GM19395 (cell line): ENCODE data around the gene LSP1.

Experiments
- ATAC-seq: cut with Tn5 transposase; IDR thresholded peaks from one replicate; pipeline ENCODE4 v1.9.1; 2021; ENCODE audit warnings: mild to moderate bottlenecking, moderate library complexity; ENCODE audit not compliant: unreplicated experiment

LSP1 gene

DNA sequence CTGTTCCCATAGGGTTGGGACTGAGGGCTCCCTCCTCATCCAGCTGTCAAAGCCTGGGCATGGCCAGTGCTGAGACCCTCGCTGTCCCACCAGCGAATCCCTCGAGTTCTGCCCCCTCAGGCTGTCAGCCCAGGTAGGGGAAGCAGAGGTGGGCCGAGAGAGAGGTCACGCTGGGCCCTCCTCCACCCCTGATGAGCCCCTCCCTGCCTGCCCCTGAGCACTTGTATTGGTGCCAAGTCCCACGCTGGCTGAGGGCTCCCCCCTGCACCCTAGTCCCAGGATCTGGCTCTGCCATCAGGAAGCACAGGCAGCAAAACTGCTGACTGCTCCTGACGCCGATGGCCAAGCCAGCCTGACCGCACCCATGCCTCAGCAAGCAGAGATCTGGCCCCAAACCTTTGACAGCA is 35.5 kb downstream of the LSP1 start:
- no peak for ATAC-seq

DNA sequence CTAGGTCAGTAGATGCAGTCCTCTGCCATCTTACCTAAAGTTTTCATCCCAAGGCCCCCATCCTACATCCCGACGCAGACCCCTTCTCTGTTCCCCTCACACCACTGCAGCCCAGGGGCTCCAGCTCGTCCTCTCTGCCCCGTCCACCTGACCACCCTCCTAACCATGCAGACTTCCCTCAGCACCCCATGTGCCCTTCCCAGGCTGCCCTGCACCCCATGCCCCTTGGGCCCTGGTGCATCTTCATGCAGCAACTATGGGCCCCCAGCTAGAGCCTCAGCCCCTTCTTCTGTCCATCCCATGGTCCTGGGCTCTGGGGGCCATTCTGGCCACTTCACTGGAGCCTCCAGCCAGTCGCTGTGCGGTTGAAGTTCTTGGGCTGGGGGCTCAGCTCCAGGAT is 35.9 kb downstream of the LSP1 start:
- ATAC-seq = no peak

DNA sequence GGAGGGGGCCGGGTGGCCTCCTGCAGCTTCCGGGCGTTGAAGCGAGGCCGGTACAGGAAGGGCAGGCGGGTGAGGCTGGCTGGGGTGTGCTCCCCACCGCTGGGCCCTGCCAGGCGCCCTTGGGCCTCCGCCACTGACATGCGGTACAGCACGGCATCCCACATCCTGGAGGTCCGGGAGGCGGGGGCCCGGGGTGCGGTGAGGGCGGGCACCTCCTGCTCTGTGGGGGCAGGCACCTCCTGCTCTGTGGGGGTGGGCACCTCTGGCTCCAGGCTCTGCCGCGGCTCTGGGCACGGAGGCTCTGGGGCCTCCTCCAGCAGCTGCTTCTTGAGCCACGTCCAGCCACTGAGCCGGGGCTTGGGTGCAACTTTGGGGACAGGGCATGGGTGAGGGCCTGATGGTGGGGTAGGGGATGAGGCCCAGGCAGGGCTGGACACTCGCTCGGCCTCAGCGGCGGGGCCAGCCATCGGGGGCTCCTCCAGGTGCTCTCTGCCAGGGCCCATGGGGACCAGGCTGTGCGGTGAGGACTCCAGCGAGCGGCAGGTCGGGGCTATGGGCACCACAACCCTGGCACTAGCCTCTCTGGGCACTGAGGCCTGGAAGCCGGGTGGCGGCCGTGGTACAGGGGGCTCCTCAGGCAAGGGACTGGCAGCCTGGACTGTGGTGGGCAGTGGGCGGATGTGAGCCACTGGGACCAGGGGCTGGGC is 36.5 kb downstream of the LSP1 start:
- no peak for ATAC-seq

DNA sequence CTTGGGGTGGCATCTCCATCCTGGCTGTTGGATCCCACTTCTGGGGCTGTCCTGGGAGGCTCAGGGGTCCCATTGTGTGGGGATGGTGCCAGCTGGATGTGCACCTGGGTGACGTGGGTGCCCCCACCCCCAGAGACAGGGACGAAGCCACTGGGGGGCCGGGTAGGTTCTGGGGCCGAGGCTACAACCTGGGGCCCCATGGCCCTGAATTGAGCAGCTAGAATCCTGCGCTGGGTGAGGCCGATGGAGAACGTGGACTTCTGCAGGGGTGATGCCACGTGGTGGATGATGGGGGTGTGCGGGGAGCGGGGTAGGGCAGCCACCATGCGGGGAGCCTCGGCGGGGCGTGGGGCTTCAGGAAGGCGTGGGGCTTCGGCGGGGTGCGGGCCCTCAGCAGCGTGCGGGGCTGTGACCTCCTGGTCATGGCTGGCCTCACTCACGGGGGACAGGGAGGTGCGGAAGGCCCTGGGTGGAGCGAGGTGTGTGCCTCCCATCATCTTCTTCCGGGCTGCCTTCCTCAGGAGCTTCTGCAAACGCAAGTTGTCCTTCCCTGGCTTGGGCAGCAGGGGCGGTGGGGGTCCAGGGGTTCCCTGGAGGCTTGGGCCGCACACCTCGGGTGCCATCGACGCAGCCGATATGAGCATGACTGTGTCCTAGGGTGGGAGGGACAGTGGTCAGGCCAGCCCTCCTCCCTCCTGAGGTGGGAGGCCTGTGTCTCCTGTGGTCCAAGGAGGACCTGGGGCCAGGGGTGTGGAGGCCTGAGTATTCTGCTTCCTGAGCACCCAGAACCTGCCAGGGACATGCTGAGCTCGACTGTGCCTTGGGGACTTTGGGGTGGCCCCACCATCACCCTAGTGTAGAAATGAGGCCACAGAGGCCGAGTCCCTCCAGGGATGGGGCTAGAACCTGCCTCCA is 37.3 kb downstream of the LSP1 start:
- no peak for ATAC-seq

DNA sequence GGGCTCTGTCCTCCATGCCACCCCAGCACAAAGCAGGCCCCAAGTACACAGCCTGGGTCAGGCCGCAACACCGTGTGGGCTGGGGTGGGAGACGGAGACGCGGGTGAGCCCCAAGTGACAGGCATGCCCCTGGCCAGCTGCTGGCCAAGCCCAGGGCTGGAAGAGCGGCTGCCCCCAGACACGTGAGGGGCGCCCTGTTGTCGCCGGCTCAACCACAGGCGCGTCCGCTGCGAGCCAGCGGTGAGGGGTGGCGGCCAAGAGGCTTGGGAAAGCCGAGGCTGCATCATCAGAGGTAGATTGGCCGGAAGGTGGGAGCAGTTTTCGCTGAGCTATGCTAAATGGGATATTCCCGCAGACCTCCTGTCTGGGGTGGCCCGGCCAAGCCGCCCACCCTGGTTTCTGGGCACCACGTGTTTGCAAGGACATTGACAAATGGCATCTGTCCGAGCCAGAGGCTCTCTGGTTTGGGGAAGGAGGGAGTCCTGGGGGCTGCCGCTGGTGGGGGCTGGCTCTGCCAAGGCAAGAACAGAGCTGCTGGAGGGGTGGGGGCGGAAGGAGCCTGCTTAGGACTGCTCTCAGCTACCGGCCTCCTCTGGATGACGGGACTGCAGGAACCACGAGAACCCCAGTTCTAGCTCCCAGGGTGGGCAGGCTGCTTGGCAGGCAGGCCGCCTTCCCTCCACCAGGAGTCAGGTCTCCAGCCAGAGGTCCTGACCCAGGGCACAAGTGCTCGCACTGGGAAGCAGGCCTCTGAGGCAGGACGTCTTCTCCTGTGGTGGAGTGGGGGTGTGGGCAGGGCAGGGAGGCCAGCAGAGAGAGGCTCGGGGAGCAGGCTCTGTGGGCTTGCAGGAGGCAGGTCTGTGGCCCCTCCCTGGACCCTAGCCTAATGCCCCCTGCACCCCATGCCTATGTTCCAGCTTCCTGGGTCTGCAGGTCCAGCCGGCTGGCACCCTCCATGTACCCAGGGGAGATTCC is 38.3 kb downstream of the LSP1 start:
- no peak for ATAC-seq

DNA sequence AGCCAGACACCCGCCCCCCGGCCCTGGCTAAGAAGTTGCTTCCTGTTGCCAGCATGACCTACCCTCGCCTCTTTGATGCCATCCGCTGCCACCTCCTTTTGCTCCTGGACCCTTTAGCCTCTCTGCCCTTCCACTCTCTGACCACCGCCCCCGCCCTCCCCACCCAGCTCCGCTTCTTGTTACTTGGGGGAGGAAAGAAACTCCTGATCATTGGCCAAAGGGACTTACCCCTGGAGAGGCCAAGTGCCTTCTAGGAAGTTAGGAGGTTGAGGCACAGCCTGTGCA is 38.9 kb downstream of the LSP1 start, which contains the start of gene PRR33:
TSS of gene PRR33 (minus strand) at position 65 of the 285 bp plus-strand sequence. CDS start 1,311 bp downstream, outside the sequence.
- no peak for ATAC-seq

DNA sequence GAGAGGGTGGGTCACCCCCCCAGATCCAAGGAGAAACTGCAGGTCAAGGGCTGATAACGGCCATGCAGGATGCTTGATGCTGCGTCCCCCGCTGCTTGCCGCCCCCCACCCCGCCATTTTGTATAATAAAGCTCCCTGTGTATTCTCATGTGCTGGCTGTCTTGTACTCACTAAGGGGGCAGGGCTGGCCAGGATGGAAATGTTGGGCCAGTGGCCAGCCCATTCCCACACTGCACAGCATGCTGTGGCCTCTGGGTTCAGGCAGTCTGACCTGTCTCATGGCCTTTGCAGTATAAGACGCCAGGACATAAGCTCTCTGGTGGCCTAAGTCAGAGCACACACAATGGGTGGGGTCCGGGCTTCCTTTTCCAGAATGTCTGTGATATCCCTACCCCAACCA is 39.2 kb downstream of the LSP1 start:
- ATAC-seq = no peak

DNA sequence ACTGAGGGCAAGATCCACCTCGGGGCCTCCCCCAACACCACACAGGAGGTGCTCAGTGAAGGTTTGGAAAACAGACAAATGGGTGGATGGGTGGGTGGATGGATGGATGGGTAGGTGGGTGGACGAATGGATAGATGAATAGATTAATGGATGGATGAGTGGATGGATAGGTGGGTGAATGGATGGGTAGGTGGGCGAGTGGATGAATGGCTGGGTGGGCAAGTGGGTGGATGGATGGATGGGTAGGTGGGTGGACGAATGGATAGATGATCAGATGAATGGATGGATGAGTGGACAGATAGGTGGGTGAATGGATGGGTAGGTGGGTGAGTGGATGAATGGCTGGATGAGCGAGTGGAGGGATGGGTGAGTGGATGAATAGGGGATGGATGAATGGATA is 39.7 kb downstream of the LSP1 start:
- no peak for ATAC-seq

DNA sequence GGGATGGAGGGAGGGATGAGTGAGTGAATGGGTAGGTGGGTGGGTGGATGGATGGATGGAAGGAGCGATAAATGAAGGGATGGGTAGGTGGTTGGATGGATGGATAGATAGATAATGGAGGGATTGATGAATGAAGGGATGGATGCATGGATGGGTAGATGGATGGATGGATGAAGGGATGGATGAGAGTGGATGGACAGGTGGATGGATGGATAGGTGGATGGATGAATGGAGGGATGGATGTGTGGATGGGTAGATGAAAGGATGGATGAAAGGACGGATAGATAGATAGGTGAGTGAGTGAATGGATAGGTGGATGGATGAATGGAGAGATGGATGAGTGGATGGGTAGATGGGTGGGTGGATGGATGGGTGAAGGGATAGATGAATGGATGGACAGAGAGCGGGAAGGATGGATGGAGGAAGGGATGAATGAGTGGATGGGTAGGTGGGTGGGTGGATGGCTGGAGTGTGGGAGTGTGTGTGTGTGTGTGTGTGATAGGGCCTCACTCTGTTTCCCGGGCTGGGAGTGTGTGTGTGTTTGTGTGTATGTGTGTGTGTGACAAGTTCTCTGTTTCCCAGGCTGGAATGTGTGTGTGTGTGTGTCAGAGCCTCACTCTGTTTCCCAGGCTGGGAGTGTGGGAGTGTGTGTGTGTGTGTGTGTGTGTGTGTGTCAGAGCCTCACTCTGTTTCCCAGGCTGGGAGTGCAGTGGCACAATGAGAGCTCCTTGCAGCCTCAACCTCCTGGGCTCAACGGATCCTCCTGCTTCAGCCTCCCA is 40.9 kb downstream of the LSP1 start:
- no peak for ATAC-seq

DNA sequence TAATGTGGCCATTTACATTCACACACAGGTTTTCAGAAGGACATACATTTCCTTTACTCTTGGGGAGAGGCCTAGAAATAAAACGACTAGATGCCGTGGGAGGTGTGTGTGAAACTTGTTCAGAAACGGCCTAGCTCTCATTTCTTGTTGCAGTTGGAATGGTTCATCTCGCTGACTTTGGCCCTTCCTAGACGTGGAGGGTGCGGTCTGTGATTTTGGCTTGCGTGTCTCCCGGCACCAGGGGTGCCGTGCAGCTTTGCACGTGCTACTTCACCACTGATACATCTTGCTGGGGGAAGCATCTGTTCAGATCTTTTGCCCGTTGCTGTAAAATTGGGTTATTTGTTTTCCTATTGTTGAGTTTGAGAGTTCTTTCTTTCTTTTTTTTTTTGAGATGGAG is 41.9 kb downstream of the LSP1 start:
- no peak for ATAC-seq

DNA sequence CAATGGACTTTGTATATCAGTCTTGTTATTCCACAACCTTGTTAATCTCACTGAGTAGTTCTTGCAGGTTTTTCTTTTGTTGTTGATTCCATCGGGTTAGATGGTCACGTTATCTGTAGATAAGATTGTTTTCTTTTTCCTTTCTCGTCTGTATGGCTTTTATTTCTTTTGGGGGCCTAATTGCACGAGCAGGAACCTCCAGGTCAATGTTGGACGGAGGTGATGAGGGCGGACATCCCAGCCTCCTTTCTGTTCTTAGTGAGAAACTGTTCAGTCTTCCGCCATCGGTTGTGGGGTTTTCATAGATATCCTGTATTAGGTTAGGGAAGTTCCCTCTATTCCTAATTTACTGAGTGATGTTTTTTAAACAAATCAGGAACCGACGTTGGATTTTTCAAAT is 43.6 kb downstream of the LSP1 start:
- ATAC-seq = no peak

DNA sequence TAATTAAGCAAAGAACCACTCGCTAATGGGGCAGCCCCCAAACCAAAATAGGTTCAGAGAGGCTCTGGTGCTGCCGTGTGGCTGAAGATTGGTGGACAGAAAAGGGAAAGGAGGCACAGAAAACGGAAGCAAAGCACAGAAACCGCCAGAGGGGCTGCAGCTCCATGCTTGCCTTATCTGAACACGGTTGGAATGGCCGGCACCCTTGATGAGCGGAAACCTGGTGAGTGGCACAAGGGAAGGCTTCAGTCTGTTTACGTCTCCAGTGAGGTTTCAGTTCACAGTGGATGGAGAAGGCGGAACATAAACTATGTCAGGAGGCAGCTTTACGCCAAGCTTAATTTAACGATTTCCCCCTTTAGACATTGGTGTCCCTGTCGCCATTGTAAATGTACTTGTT is 44.0 kb downstream of the LSP1 start:
- ATAC-seq = no peak

DNA sequence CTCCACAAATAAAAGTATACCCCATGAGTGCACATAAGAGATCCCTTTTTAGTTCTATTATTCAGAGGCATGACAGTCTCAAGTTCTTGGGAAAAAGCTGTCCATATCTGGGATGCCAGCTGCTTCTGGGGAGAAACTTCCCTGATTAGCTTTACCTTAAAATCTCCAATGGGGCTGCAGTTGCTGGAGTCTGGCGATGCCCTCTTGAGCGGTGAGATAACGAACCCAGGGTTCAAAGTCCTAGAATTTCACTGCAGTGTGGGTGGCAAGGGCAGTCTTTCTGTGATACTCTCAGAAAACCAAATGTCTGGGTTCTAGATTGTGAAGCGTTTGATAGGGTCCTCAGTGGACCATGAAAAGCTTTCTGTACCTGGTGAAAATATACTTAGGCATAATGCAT is 46.2 kb downstream of the LSP1 start:
- no peak for ATAC-seq

DNA sequence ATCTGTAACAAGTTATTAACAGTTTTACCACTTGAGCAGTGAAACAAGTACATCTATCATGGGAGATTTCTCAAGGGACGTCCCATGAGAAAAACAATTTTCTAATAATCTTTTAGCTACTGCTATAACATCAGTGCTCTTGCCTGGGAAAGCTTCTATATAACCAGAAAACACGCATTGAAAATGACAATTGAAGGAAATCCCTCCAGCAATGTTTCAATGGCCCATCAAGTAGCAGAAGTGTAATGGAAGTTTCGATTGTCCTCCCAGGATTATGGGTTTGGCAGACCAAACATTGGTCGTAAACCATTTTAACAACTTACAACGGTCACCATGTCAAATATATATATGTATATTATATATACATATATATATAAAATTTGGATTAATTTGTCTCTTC is 46.8 kb downstream of the LSP1 start:
- no peak for ATAC-seq

DNA sequence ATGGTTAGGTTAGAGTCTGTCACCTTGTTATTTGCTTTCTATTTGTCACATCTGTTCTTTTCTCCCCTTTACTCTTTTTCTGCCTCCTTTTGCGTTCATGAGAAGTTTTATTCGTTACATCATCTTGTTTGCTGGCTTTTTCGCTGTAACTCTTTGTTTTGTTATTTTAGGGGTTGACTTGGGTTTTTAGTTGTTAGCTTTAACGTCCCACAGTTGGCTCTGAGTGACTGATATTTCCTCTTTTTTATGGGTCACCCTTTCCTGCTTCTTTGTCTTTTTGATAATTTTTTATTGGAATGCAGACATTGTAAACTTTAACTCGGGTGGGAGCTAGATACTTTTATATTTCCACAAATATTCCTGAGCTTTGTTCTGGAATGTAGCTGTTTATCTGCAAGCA is 53.3 kb downstream of the LSP1 start:
- no peak for ATAC-seq

DNA sequence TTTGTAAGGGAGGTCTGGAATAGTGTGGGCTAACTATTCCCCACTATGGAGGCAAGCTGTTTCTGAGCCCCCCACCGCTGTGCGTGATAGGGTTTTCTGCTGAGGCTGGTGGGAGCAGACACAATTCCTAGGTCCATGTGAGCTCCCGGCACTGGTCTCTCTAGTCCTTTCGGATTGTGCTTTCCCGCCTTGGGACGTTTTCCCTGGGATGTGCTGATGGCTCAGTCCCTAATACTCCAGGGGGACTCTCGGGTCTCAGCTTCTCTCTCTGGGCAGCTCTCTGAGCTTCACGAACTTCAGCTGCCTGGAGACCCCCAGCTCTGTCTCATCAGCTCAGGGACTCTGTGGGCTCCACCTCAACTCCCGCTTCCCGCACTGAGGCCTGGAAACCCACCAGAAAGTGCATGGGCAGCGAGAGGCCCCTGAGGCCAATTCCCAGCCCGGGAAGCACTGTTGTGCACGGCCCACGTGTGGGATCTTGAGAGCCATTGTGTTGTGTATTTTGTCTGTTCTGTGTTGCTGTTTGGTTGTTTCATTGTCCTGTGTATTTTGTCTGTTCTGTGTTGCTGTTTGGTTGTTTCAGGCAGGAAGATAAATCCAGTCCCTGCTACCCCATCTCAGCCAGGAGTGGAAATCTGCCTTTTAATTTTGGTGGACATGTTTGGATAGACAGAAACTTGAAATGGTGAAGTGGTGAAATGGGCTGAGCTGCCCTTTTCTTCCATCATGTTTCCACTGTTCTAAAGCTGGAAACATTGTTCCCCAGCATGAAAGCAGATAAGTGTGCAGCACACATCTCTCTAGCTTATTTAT is 53.9 kb downstream of the LSP1 start:
- ATAC-seq = no peak

DNA sequence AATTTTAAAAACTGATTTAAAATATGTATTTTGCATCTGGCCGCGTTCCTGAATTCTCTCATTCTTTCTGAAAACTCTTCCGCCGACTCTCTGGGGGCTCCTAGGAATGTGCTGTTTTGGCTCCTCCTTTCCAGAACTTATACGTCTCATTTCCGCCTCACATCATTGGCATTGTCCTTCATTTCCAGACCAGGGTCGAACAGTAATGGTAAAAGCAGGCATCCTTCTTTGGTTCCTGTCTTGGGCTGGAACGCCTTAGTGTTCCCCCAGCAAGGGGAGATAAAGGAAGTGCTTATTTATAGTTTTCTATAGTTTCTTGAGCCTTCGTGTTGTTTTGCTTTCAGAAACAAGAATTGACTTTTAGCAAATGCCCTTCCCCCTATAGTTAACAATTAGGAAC is 55.7 kb downstream of the LSP1 start:
- no peak for ATAC-seq

DNA sequence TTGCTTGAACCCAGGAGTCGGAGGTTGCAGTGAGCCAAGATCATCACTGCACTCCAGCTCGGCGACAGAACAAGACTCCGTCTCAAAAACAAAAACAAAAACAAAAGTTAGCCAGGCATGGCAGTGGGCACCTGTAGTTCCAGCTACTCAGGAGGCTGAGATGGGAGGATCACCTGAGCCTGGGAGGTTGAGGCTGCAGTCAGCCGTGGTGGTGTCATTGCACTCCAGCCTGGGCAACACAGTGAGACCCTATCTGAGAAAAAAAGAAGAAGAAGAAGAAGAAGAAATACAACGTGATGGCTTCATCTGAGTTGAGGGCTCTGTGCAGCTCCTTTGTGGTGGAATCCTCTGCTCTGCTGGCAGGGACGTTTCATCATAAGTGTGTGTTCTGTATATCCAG is 56.6 kb downstream of the LSP1 start:
- ATAC-seq = no peak

DNA sequence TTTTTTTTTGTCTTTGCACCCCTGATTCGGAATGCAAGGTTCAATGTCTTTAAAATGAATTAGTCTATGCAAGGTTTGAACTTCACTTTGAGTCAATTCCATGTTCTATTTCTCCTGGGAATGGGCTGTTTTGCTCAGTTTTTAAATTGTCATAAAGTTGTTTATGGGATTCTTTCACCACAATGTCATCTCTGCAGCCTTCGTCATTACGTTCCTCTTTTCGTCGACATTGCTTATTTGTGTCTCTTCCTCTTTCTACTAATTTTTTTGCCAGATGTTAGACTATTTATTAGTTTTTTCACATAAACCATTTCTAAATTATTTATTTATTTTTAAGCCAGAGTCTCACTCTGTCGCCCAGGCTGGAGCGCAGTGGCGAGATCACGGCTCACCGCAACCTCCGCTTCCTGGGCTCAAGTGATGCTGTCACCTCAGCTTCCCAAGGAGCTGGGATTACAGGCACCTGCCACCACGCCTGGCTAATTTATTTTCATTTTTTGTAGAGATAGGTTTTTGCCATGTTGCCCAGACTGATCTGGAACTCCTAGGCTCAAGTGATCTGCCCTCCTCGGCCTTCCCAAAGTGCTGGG is 59.5 kb downstream of the LSP1 start:
- ATAC-seq = no peak
